Measurements from ENCODE around the gene ZNF205. TPM values are rescaled to one million over a fixed set of nuclear protein-coding genes. Genes with fewer than 3 reads are reported as not detected.

ZNF205 gene
- total RNA-seq, 1 donor from 2014 or later, result 26.3 TPM

DNA sequence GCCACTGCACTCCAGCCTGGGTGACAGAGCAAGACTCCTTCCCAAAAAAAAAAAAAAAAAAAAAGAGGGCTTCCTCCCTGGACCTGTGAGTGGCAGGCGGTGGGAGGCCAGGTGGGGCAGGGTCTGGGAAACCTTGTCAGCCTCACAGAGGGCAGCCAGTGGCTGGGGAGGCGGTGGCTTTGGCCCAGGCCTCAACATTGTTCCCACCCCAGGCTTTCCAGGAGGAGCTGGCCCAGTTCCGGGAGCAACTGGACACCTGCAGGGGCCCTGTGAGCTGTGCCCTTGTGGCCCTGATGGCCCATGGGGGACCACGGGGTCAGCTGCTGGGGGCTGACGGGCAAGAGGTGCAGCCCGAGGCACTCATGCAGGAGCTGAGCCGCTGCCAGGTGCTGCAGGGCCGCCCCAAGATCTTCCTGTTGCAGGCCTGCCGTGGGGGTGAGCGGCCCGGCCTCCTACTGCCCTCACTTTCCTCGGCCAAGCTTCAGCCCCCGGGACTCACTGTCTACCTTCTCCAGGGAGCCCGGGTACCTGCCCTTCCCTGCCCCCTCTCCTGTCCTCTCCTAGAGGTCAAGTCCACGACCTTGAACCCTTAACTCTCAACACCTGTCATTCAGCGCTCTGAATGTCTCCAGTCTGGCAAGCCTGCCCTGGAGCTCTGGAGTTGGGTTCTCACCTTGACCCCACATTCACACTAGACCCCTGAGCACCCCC, 34.8 kb downstream of the ZNF205 start:
- no peak for DNase-seq (ENCODE audit: extremely low read depth, low read depth, low spot score)

DNA sequence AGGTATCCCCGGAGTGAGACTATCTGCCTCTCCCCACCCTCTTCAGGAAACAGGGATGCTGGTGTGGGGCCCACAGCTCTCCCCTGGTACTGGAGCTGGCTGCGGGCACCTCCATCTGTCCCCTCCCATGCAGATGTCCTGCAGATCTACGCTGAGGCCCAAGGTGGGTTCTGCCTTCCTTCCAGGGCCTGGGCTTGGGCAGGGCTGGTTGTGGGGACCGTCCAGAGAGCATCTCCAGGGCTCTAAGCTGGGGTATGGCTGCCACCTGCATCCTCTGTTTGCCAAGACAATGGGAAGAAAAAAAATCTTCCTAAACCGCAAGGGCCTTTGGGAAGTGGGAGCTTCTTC, 35.3 kb downstream of the ZNF205 start:
- DNase-seq (ENCODE audit: extremely low read depth, low read depth, low spot score), result no peak

DNA sequence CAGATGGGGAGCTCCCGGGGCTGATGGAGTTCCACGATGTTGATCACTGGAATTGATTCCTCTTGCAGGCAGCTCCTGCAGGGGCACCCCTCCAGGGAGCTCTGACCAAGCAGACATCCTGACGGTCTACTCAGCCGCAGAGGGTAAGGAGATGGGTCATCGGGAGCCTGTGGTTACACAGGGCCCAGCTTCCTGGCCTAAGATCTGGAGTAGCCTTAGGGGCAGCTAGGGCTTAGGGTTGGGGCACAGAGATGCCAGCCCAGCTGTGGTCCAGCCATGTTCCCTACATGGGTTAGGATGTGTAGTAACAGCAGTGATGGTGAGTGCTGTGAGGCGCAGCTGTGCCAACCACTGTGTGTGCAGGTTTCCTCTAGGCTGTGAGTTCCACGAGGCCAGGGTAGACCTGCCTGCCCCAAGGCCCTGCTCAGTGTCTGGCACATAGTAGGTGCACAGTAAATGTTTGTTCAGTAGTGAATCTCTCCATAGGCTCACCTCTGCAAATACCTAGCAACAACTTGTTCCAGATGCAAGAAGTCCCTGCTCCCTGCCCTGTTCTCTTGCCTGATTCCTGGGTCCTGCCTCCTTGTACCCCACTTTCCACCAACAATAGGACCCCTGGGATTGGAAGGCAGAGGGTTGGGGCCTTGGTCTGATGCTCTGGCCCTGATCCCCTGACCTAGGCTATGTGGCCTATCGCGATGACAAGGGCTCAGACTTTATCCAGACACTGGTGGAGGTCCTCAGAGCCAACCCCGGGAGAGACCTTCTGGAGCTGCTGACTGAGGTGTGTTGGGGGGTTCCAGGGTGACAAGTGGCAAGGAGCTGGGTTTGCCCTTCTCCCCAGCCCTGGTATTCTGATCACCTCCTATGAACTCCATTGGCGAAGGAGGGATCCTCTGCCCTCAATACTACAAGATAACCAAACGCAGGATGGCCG, 36.1 kb downstream of the ZNF205 start:
- no peak for DNase-seq (ENCODE audit: extremely low read depth, low read depth, low spot score)

DNA sequence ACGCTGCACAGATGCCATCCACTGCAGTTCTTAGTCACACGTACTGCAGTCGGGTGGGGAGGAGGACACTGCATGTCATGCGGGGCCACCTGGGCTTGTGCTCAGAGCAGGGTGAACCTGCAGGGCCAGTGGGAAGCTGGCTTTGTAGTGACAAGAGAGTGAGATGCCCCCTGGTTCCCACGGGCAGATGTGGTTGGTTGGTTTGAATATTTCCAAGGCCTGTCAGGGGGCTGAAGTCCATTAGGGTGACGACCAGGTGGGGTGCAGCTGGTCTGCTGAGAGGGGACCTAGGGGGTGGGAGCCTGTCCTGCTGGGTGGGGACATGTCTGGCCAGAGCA, 36.8 kb downstream of the ZNF205 start:
- no peak for DNase-seq (ENCODE audit: extremely low read depth, low read depth, low spot score)

DNA sequence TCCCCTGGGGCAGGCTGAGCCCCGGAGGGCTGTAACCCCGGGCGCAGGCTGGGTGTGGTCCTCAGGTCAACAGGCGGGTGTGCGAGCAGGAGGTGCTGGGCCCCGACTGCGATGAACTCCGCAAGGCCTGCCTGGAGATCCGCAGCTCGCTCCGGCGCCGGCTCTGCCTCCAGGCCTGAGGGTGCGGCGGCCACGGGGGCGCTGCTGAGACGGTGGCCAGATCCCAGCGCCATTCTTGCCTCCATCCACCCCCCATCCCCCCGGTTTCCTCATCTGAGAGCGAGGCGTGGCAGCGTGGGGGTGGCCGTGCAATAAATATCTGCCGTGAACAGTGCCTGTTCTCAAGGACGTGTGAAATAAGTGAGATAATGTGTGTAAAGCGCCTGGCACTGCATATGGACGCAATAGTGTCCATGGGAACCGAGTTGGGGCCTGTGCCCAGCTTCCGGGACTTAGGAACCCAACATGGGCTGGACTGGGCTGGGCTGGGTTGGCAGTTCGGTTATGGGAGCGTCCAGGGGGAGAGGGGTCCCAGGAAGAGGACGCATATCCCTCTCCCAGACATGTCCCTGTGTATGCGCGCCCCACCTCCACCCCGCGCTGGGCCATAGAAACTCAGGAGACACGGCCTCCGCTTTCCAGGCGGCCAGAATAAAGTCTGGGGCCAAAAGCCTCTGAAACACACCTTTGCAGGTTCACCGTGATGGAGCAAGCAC, 37.4 kb downstream of the ZNF205 start:
- DNase-seq (ENCODE audit: extremely low read depth, low read depth, low spot score), result no peak

DNA sequence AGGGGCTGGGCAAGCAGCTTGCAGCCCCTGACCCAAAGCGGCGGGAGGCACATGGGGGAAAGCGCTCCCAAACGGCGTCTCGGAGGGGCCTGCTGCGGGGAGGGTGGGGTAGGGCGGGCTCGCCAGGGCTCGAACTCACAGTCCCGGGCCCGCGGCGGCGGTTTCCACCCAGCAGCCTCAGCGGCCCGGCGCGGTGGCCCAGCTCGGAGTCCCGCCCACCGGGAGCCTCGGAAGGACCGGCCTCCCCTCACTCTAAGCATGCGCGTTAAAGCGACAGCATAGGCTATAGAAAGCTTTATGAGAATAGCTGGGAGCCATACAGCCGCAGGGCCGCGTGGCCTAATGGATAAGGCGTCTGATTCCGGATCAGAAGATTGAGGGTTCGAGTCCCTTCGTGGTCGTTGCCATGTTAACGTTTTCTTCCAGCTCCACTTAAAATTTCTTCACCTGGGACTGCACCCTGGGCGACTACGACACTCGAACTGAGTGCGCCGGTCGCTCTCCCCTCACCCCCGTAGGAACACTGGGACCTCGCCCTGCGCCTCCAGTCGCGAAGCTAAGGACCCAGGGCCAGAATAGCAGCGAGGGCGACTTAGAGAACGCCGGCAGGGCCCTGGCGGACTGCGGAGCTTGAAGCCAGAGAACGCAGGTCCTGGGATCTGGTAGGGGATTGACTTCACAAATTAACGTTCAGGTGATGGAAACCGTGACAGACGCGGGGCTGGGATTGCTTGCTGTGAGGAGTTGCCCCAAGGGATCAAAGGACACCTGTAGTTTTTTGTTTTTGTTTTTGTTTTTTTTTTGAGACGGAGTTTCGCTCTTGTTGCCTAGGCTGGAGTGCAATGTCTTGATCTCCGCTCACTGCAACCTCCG, 38.2 kb downstream of the ZNF205 start:
- DNase-seq (ENCODE audit: extremely low read depth, low read depth, low spot score), result peak; percentile 84

DNA sequence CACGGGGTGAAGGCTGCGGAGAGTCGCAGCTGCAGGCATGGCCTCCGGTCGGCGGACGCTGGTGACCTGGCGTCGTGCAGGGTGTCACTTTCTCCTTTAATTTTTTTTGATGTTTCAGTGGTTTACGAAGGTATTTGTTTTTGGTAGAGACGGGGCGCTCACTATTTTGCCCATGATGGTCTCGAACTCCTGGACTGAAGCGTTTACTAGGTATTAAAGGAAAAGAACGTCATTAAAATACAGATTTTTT, 39.6 kb downstream of the ZNF205 start:
- DNase-seq (ENCODE audit: extremely low read depth, low read depth, low spot score), result no peak

DNA sequence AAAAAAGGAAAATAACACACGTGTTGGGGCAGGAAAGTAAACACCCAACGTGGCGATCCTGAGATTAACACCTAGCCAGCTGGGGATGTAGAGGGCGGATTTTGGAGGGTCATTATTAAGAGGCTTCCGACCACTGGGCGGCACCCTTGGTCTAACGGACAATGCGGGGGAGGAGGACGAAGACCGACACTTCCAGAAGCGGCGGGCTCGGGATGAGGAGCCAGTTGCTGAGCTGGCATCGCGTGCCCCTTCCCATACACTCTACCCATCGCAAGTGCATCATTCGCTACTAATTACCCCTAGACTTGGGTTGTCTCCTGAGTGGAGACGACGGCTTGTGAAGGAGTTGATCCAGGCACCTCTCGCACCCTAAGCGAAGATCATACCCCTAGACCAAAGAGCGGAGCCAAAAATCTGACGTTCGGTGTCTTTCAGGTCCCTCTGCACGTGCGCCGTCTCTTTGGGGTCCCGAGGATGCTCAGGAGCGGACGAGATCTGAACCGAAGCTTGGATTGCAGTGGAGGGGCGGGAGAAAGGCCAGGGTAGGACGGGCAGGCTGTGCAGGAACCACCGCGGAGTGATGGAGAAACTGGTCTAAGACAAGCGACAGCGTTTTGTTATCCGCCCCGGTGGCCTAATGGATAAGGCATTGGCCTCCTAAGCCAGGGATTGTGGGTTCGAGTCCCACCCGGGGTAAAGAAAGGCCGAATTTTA, 40.0 kb downstream of the ZNF205 start:
- DNase-seq (ENCODE audit: extremely low read depth, low read depth, low spot score), result no peak

DNA sequence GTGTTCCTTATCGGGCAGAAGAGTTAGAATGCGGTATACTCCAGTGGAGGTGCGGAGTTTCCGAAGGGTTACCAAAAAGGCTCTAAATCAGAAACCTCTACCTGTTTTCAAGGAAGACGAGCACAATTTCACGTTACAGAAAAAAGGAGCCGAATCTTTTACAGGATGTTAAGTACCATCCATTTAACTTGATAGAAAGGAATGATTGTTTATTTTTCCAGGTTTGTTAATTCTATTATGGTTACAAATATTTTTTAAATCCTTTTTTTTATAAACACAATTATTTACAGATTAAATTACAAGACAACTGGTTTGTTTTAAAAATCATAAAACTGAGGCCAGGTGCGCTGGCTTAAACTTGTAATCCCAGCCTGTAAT, 40.6 kb downstream of the ZNF205 start:
- DNase-seq (ENCODE audit: extremely low read depth, low read depth, low spot score), result peak; percentile 58

DNA sequence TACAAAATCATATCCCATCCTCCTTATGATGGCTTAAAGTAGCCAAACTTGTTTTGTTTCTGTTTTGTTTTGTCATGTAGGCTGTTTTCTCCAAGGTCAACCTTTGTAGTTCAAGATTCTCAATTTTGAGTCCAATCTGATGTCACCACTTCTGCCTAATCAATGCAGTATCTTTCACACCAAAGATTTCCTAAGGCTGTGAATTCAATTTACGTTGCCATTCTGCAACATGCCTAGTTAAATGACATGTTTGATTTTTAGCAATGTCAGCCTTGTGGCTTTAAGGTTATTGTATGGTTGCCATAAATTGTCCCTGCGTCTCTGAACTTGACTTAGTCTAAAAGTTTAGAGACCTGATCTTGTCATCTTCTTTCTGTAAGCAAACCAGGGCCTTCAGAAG, 42.8 kb downstream of the ZNF205 start:
- no peak for DNase-seq (ENCODE audit: extremely low read depth, low read depth, low spot score)

DNA sequence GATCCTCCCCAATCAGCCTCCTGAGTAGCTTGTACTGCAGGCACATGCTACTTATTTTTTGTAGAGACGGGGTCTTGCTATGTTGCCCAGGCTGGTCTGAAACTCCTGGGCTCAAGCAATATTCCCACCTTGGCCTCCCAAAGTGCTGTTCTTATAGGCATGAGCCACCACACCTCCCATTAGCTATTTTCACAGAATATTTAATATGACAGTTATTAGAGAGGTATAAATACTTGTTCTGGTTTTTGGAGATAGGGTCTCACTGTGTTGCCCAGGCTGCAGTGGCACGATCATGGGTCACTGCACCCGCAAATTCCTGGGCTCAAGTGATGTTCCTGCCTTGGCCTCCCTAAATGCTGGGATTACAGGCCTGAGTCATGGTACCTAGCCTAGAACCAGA, 43.6 kb downstream of the ZNF205 start:
- no peak for DNase-seq (ENCODE audit: extremely low read depth, low read depth, low spot score)

DNA sequence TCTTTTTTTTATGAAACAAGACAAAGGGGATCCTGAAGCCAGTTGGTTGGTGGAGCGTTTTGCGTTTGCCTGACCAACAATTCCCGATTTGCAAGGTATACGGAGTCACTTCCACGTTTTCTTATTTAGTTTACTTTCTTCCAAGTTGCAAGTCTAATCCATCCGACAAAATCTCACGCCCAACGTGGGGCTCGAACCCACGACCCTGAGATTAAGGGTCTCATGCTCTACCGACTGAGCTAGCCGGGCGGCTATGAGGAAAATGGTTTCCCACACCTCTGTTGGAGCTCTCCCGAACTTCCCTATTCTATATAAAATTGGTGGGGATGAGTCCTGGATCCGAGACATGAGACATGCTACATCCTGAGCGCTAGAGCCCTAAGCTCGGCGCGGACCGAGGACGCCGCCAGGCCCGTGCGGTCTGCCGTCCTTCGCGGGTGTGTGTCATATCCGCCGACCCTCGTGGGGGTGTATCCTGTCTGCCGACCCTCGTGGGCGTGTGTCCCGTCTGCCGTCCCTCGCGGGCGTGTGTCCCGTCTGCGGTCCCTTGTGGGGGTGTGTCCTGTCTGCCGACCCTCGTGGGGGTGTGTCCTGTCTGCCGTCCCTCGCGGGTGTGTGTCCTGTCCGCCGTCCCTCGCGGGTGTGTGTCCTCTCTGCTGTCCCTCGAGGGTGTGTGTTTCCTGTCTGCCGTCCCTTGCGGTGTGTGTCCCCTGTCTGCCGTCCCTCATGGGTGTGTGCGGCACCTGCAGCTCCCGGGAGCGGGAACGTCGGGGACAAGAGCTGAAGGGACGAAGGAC, 45.0 kb downstream of the ZNF205 start:
- DNase-seq (ENCODE audit: extremely low read depth, low read depth, low spot score), result peak; percentile 77

DNA sequence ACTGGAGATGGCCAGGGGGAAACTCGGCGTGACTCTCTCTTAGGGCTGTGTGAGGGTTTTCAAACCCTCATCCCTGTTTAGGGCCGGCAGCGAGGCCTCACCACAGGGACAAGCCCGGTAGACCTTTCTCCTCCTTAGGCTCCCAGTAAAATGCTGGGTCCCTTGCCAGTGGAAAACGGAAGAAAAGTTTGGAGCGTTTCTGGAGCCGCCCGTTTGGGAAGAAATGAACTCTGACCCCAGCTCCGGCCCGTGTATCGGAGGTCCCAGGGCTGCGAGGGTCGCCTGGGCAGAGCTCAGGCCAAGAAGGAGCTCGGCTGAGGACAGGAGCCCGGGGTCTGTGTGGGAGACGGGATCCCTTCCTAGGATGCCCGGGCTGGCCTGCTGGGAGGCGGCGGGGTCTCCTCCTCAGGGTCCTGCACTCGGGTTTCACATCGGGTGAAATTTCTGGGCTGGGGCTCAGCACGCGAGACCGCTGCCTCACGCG, 45.7 kb downstream of the ZNF205 start:
- no peak for DNase-seq (ENCODE audit: extremely low read depth, low read depth, low spot score)

DNA sequence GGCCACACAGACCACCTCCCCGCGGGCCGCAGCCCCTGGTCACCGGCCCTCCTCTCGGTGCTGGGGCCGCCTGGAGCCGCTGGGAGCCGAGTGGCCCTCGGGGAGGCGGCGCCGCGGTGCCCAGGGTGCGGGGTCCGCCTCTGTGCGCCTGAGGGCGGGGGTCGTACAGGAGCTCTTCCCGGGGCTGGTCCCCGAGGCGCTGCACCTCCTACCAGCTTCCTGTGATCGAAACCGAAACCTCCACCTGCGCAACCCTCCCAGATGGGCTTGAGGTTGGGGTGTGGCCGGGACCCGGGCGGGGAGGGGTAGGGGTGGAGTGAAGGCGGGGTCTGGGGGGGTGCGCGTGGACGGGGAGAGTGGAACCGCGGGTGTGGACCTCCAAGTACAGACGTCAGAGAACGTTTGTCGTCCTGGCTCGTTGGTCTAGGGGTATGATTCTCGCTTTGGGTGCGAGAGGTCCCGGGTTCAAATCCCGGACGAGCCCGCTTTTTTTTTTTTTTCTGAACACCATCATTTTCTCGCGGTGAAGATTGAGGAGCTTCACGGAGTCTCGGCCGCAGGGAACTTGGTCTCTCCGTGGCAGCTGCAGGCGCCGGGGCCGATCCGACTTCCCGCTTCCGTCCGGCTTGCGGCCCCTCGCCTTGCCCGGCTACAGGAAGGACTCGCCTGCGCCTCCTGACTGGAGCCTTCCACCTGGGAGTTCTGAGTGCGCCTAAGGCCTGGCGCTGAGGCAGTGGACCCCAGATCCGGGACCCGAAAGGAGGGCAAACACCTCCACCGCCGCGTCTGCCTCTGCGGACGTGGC, 46.3 kb downstream of the ZNF205 start:
- peak; percentile 50 for DNase-seq (ENCODE audit: extremely low read depth, low read depth, low spot score)

DNA sequence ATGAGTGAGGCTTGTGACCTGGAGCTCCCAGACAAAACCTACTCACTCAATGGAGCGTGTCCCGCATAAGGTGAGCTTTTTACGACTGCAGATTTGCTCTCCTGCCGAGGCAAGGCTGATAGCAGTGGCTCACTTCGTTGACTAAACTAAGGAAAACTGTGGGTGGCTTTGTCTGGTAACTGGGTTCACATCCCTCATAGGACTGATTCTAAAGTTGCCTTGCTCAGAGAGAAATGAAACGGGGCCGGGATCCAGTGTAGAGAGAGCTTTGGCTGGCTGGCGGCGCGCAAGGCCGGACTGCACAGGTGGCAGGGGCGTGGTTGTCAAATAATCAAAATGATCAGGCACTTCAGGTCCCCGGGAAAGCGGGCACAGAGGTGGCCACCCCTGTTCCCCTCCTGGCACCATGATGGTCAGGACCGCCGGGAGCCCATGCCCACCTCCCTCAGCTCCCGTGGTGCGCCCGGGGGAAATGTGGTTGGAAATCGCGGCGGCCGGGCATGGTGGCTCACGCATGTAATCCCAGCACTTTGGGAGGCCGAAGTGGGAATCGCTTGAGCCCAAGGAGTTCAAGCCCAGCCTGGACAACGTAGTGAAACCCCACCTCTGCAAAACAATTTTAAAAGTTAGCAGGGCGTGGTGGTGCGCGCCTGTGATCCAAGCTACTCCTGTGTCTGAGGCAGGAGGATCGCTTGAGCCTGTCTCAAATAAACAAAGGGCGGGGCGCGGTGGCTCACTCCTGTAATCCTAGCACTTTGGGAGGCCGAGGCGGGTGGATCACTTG, 49.0 kb downstream of the ZNF205 start:
- no peak for DNase-seq (ENCODE audit: extremely low read depth, low read depth, low spot score)

DNA sequence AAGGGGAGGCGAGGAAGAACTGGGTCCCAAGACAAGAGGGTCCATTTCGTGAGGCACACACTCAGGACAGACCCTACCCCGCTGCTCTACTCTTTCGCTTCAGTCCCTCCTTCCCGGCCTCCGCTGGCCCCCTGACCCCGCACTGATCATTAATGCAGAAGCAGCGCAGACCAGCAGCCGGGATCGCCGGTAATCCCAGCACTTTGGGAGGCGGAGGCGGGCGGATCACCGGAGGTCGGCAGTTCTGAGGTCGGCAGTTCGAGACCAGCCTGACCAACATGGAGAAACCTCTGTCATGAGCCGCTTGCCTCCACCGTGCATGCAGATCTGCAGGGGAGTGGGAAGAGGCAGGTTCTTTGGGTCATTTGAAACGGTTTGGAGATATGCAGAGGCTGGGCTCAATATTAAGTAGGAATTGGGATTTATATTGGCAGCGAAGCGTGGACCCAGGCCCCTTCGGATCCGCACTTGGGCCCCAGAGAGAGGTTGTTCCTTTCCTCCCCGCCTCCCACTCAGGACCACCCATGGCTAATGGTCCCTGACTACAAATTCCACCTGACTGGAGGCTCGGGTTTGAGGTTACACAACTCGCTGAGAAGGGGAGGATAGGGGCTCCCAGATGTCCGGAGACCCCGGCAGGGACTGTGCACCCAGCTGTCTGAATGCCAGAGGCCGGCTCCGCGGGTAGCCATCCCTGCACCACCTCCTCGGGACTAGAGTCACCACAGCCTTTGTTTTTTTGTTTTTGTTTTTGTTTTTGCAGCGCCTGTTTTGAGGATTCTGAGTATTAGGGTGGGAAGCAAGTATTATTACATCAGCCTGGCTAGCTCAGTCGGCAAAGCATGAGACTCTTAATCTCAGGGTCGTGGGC, 52.0 kb downstream of the ZNF205 start:
- no peak for DNase-seq (ENCODE audit: extremely low read depth, low read depth, low spot score)

All from glomerular endothelial cell (primary cell).